ENCODE data around the gene ZNHIT2.

DNA sequence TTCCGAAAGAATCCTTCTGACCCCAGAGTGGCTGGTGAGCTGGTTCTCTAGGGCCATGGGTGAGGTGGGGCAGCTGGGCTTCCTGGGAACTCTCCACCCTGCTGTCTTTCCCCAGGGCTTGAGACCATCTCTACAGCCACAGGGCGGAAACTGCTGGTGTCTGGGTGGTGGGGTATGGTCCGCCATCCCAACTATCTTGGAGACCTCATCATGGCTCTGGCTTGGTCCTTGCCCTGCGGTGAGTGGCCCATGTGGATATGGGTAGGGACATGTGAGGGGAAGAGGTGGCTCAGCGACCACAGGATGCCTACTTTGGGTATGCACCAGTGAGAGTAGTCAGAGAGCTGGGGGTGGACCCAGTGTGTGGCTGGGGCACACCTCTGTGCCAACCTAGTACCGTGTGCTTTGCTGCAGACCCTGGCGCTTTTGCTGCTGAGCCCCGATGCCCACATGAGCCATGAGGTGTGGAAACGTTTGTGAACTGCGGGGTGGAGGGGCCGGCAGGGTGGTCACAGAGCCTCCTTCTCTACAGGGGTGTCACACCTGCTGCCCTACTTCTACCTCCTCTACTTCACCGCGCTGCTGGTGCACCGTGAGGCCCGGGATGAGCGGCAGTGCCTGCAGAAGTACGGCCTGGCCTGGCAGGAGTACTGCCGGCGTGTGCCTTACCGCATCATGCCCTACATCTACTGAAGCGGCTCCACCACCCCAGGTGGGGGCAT lies 2.0 kb downstream of the ZNHIT2 start:
- TF ChIP-seq POLR2AphosphoS5 (IDR thresholded peaks at IDR 0.05): no peak
- no peak for TF ChIP-seq CTCF (IDR thresholded peaks at IDR 0.05)
